Raji (cell line): Measurements from ENCODE around the gene B4GAT1.
A peak's percentile ranks its signal among the peaks of the same experiment; 100 is the strongest.

Experiments used
- POLR2A ChIP-seq: IDR thresholded peaks from 2 replicates; pipeline ENCODE4 v1.6.1; 2011; ENCODE audit warnings: low read depth, low read length, control low read depth; ENCODE audit not compliant: insufficient read depth

The B4GAT1 gene

GRCh38 chr11:66347425-66348276 lies at the start of gene B4GAT1:
TSS of gene B4GAT1 (minus strand) at chr11:66347629. CDS start at chr11:66347545, 84 bp downstream.
- peak; percentile 68 for TF ChIP-seq POLR2A

- no peak for TF ChIP-seq POLR2A
Observed at GRCh38 chr11:66393954-66394353, 46.5 kb upstream of the B4GAT1 start.

GRCh38 chr11:66391322-66391721 lies 43.9 kb upstream of the B4GAT1 start:
- TF ChIP-seq POLR2A: no peak

GRCh38 chr11:66388780-66389386 lies 41.5 kb upstream of the B4GAT1 start:
- TF ChIP-seq POLR2A: no peak

GRCh38 chr11:66386171-66387069 lies 39.0 kb upstream of the B4GAT1 start:
- no peak for TF ChIP-seq POLR2A

- TF ChIP-seq POLR2A: no peak
Observed at GRCh38 chr11:66373265-66373664, 25.8 kb upstream of the B4GAT1 start.

- TF ChIP-seq POLR2A: peak; percentile 58
Observed at GRCh38 chr11:66371627-66372415, 24.4 kb upstream of the B4GAT1 start, which contains the start of gene SLC29A2. TSS of gene SLC29A2 (minus strand) at chr11:66371760. CDS start at chr11:66371591, 169 bp downstream.

- no peak for TF ChIP-seq POLR2A
Observed at GRCh38 chr11:66369073-66369894, 21.9 kb upstream of the B4GAT1 start.

- no peak for TF ChIP-seq POLR2A
Observed at GRCh38 chr11:66368484-66368883, 21.1 kb upstream of the B4GAT1 start.

- no peak for TF ChIP-seq POLR2A
Observed at GRCh38 chr11:66367561-66368312, 20.3 kb upstream of the B4GAT1 start.

GRCh38 chr11:66366844-66367477 lies 19.5 kb upstream of the B4GAT1 start:
- TF ChIP-seq POLR2A: 0 out of 2 replicates have a peak, but pooled peaks have one; percentile 17
